GM12872 (cell line): Measurements from ENCODE around the gene SAMD4A.

Experiments used
- TF ChIP-seq, protein P1 (sequence below): IDR thresholded peaks from 3 replicates; pipeline ENCODE4 v1.5.1; 2011; ENCODE audit warnings: low read depth, mild to moderate bottlenecking, low read length, moderate library complexity; ENCODE audit not compliant: insufficient read depth

Gene SAMD4A

DNA sequence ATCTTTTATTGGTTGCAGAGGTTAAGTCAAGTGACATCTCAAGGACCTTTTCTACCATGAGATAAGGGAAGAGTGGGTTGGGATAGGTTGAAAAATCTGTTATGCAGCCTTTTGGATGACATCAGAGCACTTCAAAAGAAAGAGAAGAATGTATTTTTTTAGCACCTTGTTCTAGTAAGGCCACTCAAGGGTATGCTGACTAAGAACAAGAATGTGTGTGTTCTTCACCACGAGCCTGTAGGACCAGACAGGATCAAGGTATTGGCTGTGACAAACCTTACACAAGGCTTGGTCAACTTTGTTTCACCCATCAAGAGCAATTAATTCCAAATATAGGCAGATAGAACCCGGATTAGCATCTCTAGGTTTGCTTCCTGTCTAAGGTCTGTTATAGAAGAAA lies 142.5 kb downstream of the SAMD4A start:
- TF ChIP-seq, protein P1, sequence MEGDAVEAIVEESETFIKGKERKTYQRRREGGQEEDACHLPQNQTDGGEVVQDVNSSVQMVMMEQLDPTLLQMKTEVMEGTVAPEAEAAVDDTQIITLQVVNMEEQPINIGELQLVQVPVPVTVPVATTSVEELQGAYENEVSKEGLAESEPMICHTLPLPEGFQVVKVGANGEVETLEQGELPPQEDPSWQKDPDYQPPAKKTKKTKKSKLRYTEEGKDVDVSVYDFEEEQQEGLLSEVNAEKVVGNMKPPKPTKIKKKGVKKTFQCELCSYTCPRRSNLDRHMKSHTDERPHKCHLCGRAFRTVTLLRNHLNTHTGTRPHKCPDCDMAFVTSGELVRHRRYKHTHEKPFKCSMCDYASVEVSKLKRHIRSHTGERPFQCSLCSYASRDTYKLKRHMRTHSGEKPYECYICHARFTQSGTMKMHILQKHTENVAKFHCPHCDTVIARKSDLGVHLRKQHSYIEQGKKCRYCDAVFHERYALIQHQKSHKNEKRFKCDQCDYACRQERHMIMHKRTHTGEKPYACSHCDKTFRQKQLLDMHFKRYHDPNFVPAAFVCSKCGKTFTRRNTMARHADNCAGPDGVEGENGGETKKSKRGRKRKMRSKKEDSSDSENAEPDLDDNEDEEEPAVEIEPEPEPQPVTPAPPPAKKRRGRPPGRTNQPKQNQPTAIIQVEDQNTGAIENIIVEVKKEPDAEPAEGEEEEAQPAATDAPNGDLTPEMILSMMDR = no peak

DNA sequence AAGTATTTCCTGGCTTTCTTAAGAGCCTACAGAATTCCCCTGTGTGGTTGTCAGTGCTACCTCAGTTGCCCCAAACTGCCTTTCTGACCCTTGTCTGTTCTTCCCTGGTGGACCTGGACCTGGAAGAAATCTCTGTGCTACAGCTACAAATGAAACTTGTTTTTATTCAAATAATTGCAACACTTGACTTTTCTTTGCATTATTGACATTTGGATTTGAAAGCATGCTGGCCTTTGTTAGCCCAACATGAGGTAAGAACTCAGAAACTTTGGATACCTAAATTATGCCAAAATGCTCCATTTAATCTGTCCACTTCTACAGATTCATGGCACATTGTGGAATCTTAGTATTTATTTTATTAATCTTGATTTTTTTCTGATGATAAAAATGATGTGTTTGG lies 142.9 kb downstream of the SAMD4A start:
- TF ChIP-seq, protein P1 = no peak

DNA sequence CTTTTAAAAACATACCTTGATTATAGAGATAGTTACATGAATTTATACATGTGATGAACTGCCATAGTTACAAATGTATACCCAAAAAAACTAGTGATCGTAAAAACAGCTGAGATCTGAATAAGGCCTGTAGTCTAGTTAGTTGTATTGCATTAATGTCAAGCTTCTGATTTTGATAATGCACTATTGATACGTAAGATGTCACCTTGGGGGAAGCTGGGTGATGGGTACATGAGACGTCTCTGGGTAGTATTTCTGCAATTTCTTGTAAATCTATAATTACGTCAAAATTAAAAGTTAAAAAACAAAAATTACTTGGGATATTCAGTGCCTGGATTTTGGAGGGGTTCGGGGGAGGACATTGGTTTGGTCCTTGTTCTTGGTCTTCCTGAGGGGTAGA lies 144.4 kb downstream of the SAMD4A start:
- TF ChIP-seq, protein P1 = no peak

DNA sequence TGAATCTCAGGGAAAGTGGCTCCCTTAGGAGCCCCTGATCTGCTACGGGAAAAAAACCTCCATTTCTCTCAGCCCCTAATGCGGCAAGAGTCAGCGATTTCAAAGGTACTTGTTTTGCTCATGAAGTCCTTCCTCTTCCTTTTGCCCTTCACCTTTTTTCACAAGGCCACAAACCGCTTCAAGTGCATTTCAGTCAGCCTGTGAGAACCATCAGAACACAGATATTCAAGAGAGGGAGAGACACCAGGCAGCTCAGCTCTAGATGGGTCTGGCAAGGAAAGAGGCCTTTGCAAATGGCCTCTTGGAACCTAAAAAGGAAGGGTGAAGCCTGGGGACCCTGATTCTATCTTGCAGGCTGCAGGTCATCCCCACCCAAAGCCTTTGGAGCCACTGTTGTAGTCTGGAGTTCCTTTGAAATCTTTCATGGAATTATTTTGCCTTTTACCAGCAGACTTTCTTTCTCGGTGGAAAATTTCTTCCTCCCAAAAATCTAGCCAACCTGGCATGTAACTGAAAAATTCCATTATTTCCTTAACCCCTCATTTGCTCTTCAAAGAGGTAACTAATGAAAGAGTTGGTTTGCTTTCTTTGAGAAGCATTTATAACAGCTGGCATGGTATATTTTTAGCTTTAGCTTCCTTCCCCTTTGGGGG lies 145.0 kb downstream of the SAMD4A start:
- TF ChIP-seq, protein P1 = no peak

DNA sequence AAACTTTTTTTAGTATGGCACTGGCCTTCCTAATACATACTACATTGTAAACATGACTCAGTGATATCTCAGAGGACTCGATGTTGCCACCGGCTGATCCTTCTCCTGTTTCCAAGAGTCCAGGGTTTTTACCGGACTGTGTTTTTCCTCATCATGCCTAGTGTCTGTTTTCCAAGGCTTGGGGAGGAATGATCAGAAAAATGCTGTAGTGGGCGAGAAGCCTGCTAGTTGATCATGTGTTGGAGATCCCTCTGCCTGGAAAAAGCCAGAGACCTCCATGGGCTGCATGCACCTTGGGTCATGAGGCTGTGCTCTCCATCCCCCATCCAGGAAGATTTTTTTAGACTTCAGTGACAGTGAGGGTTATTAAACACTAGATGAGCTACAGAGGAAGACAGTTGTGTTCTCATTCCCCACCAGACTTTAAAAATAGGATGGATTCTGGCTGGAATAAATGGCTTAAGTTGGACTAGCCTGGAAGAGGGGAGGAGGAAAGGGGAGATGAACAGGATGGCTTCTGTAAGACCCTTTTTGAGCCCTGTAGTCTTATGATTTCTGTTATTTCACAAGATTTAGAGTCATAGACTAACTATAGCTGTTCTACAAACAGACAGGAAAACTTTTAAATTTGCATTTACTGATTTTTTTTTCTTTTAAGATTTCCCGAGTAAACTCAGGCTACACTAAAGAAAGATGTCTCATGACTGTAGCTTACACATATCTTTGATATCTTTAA lies 145.7 kb downstream of the SAMD4A start:
- TF ChIP-seq, protein P1 = no peak

DNA sequence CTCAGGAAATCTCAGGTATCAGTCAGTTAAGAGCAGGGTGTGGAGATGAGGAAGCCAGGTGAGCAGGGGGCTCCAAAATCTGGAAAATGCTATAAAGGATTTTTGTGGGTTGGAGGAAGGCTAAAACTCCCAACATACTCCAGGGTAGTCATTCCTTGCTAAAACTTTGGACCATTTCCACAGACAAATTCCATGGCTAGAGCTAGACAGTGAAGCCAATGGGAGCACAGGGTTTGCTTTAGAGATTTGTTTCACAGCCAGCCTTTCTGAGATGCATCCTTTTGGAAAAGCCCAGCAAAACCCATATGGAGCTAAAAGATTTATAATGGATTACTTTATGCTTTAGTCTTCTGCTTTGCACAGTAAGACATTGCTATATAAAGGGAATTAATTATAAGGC lies 146.5 kb downstream of the SAMD4A start:
- TF ChIP-seq, protein P1 = no peak

DNA sequence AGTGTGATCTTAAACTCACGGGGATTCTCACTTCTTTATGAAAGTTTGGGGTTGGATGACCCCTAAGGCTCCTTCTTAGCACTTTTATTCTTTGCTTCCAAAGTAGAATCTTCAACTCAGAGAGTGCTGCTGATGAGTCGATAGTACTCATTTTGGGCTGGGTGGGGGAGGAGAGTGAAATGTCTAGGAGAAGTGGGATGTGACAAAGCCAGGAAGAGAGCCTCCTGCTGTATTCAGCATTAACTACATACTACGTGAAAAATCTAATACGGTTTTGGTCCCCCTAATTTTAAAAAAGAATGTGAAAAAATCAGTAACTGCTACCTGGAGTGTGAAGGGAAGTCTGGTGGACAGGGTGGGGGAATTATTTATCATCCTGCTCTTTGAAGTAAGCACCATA lies 148.3 kb downstream of the SAMD4A start:
- TF ChIP-seq, protein P1 = no peak
